Tibial nerve (tissue), 4 donors: ENCODE results near the gene MUSTN1. TPM values are rescaled to one million over a fixed set of nuclear protein-coding genes. Genes with fewer than 3 reads are reported as not detected.

Experiments used
- DNase-seq, 2 donors: peaks; one replicate each; pipeline ENCODE4 v3.0.0-alpha.2; 2019; ENCODE audit warnings: low spot score in 2 of 2
- H3K27ac ChIP-seq, 4 donors: fragments of 200-600 bp; sonication (generic) in 3 of 4; one replicate each; pipeline ENCODE4 v1.5.1; 2017 to 2019; ENCODE audit warnings: mild to moderate bottlenecking in 1 of 4
- H3K27me3 ChIP-seq, 2 donors: fragments of 200-600 bp; sonication (generic) in 1 of 2; one replicate each; pipeline versions ENCODE4 v1.5.1 to v1.6.0; 2017 to 2019
- H3K36me3 ChIP-seq, 3 donors: fragments of 200-600 bp; sonication (generic); one replicate each; pipeline ENCODE4 v1.5.1; 2018 to 2019
- H3K4me1 ChIP-seq, 4 donors: fragments of 200-600 bp; sonication (generic) in 3 of 4; one replicate each; pipeline ENCODE4 v1.5.1; 2017 to 2019
- H3K4me3 ChIP-seq, 4 donors: fragments of 200-600 bp; sonication (generic) in 3 of 4; one replicate each; pipeline ENCODE4 v1.5.1; 2017 to 2019; ENCODE audit warnings: mild to moderate bottlenecking in 1 of 4, moderate library complexity in 1 of 4
- H3K9me3 ChIP-seq, 4 donors: fragments of 200-600 bp; sonication (generic) in 3 of 4; one replicate each; pipeline ENCODE4 v1.5.1; 2017 to 2019
- EP300 ChIP-seq, 2 donors: sonication (generic); formaldehyde crosslinking; IDR thresholded peaks; one replicate each; pipeline ENCODE4 v1.6.1; 2017; ENCODE audit warnings: antibody characterized with exemption in 2 of 2, mild to moderate bottlenecking in 1 of 2
- POLR2A ChIP-seq, 2 donors: fragments of 450-650 bp; IDR thresholded peaks; one replicate each; pipeline ENCODE4 v1.6.1; 2017; ENCODE audit warnings: antibody characterized with exemption in 2 of 2, mild to moderate bottlenecking in 2 of 2, moderate library complexity in 2 of 2
- WGBS, 2 donors: methylation state at CpG; one replicate each; pipeline ENCODE4 v1.1.5; 2018; 5-methylcytosine and 5-hydroxymethylcytosine counted together
- total RNA-seq, 4 donors: library from RNA; depleted of rRNA; stranded (reverse); fragments of >200 nt; gene quantifications; one replicate each; pipeline ENCODE4 v1.1.0, GENCODE V29; 2016
- TF ChIP-seq, protein P1 (sequence below), 5 experiments: fragments of 200-600 bp in 3 of 5; fragments of 450-650 bp in 2 of 5; sonication (generic) in 3 of 5; IDR thresholded peaks; one replicate each; pipeline ENCODE4 v1.5.1; 2016 to 2019; ENCODE audit warnings: antibody characterized with exemption in 5 of 5, mild to moderate bottlenecking in 3 of 5, moderate library complexity in 2 of 5

The MUSTN1 gene
- total RNA-seq, 4 donors from 2014 or later = 38.5 to 77.9 (median 64.9) TPM

DNA sequence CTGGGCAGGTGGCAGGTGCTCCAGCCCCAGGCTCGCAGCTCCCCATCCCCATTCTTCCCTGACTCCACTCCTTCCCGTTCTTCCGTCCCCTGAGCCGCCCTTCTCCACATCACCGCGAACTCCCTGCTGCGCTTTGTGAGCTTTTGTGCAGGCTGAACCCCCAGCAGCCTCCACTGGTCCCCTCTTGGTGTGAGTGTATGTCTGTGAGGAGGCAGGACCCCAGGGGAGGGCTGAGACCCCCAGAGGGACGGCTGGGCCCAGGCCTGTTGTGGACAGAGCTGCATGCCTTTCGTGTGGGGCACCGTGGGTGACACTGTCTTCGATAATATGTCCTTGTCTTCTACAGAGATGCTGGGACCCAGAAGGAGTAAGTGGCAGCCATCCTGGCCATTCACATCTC is 47.6 kb downstream of the MUSTN1 start:
- no peak for TF ChIP-seq EP300 (IDR thresholded peaks at IDR 0.05)
- TF ChIP-seq, protein P1, sequence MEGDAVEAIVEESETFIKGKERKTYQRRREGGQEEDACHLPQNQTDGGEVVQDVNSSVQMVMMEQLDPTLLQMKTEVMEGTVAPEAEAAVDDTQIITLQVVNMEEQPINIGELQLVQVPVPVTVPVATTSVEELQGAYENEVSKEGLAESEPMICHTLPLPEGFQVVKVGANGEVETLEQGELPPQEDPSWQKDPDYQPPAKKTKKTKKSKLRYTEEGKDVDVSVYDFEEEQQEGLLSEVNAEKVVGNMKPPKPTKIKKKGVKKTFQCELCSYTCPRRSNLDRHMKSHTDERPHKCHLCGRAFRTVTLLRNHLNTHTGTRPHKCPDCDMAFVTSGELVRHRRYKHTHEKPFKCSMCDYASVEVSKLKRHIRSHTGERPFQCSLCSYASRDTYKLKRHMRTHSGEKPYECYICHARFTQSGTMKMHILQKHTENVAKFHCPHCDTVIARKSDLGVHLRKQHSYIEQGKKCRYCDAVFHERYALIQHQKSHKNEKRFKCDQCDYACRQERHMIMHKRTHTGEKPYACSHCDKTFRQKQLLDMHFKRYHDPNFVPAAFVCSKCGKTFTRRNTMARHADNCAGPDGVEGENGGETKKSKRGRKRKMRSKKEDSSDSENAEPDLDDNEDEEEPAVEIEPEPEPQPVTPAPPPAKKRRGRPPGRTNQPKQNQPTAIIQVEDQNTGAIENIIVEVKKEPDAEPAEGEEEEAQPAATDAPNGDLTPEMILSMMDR (IDR thresholded peaks at IDR 0.05) = no peak
- no peak for TF ChIP-seq POLR2A (IDR thresholded peaks at IDR 0.05)
- DNase-seq = no peak

GRCh38 chr3:52786330-52787215 is 48.2 kb downstream of the MUSTN1 start:
- TF ChIP-seq, protein P1 (IDR thresholded peaks at IDR 0.05) = no peak
- no peak for TF ChIP-seq EP300 (IDR thresholded peaks at IDR 0.05)
- TF ChIP-seq POLR2A (IDR thresholded peaks at IDR 0.05) = no peak
- H3K27ac ChIP-seq = no peak overlapping the region
- H3K4me1 ChIP-seq = peaks cover 0 to 9% (median 0%) of the 10 kb centered on the region in 4 donors
- no peak for DNase-seq
- no peak overlapping the region for H3K4me3 ChIP-seq
- WGBS, 2 donors = 87 to 89% methylated on average over 19 of the region's 19 CpGs
- H3K36me3 ChIP-seq = no peaks in the 10 kb centered on the region
- H3K27me3 ChIP-seq = no peaks in the 10 kb centered on the region
- no peaks in the 10 kb centered on the region for H3K9me3 ChIP-seq

More for the DNA sequence above, 47.6 kb downstream of the MUSTN1 start:
- no peak overlapping the region for H3K4me3 ChIP-seq
- H3K27ac ChIP-seq = peak overlapping the region in 1 of 4 donors; percentile 12
- H3K36me3 ChIP-seq = no peaks in the 10 kb centered on the region
- peaks cover 0 to 9% (median 0%) of the 10 kb centered on the region in 4 donors for H3K4me1 ChIP-seq
- no peaks in the 10 kb centered on the region for H3K9me3 ChIP-seq
- H3K27me3 ChIP-seq = no peaks in the 10 kb centered on the region
- 75 to 77% methylated on average over 11 of the region's 11 CpGs for WGBS, 2 donors

- H3K4me1 ChIP-seq = peaks cover 0 to 9% (median 0%) of the 10 kb centered on the region in 4 donors
- DNase-seq = no peak
- TF ChIP-seq, protein P1 (IDR thresholded peaks at IDR 0.05) = no peak
- no peak for TF ChIP-seq EP300 (IDR thresholded peaks at IDR 0.05)
- TF ChIP-seq POLR2A (IDR thresholded peaks at IDR 0.05) = no peak
- no peaks in the 10 kb centered on the region for H3K36me3 ChIP-seq
- H3K27me3 ChIP-seq = no peaks in the 10 kb centered on the region
- H3K27ac ChIP-seq = no peak overlapping the region
- no peaks in the 10 kb centered on the region for H3K9me3 ChIP-seq
- H3K4me3 ChIP-seq = no peak overlapping the region
- 75 to 83% methylated on average over 5 of the region's 5 CpGs for WGBS, 2 donors
These were observed 49.8 kb downstream of the MUSTN1 start for GRCh38 chr3:52784931-52785590.

DNA sequence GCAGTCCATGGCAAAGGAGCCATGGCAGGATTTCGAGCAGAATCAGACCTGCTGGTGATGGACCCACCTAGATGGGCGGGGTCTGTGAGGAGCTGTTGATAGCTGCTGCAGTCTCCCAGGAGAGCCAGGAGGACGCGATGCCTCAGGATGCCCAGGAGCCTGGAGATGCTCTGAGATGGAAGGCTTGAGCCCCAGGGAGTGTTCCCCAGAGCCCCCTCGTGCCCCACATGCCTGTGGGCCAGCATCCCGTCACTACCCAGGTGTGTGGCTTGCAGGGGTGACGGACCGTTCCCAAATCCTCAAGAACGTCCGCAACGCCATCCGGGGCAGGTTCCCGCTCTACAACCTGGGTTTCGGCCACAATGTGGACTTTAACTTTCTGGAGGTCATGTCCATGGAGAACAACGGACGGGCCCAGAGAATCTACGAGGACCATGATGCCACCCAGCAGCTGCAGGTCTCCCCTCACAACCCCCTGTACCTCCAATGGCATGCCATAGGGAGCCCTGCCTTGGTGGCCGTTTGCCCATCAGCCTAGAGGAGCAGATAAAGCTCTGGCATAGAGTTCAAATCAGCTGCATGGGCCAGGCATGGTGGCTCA is 50.7 kb downstream of the MUSTN1 start:
- H3K27me3 ChIP-seq = no peaks in the 10 kb centered on the region
- H3K4me1 ChIP-seq = peaks cover 0 to 9% (median 0%) of the 10 kb centered on the region in 4 donors
- no peak for DNase-seq
- TF ChIP-seq, protein P1 (IDR thresholded peaks at IDR 0.05) = no peak
- no peak for TF ChIP-seq EP300 (IDR thresholded peaks at IDR 0.05)
- no peak for TF ChIP-seq POLR2A (IDR thresholded peaks at IDR 0.05)
- no peaks in the 10 kb centered on the region for H3K36me3 ChIP-seq
- WGBS, 2 donors = 84 to 91% methylated on average over 10 to 16 of the region's 18 CpGs
- H3K4me3 ChIP-seq = no peak overlapping the region
- no peak overlapping the region for H3K27ac ChIP-seq
- no peaks in the 10 kb centered on the region for H3K9me3 ChIP-seq
